ENCODE measurements around the gene HLA-DMA.

Gene HLA-DMA

DNA sequence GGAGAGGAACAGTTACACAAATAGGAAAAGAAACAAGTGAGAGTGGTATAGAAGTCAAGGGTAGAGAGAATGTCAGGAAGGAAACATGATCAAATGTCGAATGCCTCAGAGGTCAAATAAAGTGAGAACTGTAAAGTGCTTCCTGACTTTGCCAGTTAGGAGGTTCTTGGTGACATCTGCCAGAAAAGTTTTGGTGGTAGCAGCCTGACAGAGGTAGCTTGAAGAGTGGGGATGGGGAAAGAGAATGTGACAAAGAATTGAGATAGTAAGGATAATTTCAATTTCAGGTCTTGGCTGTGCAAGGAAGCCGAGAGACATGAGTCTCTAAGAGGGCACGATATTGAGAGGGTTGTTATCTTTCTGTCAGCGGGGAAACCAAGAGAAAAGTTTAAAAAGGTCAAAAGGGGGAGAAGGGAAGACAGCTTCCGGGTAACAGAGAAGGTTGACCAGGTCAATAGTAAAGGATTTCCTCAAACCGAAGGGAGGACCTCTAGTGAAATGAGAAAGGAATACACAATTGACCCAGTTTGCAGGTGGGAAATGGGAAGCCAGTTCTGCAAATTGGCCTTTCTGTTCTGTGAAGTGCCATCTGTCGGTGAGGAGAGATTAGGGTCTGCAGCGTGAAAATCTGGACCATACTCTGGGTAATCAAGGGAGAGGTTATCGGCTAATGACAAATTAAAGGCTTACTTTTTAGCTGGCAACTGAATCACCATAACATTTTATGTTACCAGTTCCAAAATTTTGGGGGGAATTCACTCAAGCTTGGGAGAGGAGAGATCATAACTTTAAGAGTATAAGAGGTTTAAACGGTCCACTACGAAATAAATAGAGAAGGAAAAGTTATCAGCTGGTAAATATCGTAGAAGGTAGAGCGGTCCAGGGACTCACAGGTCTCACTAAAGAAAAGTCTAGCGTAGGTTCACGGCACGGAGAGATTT is 14.5 kb upstream of the HLA-DMA start:
- DNase-seq (ENCODE audit: low read depth): peak; percentile 70
- H3K9me3 ChIP-seq (ENCODE audit: control insufficient read depth, low read length): no peaks in the 10 kb centered on the region
- H3K36me3 ChIP-seq (ENCODE audit: control insufficient read depth, insufficient read depth, low read length, severe bottlenecking): peaks cover 3% of the 10 kb centered on the region
- H3K4me1 ChIP-seq (ENCODE audit: control insufficient read depth, insufficient read depth, low read length): peaks cover 27% of the 10 kb centered on the region
- peak overlapping the region; percentile 88 for H3K4me3 ChIP-seq (ENCODE audit: low read length)
- H3K9ac ChIP-seq (ENCODE audit: low read length): peak overlapping the region; percentile 100
- no peaks in the 10 kb centered on the region for H3K27me3 ChIP-seq (replicated peaks; ENCODE audit: control insufficient read depth, insufficient read depth, low read length)

GRCh38 chr6:32964776-32965175 is 11.9 kb upstream of the HLA-DMA start:
- no peak for DNase-seq (ENCODE audit: low read depth)
- H3K9ac ChIP-seq (ENCODE audit: low read length): no peak overlapping the region
- H3K27me3 ChIP-seq (replicated peaks; ENCODE audit: control insufficient read depth, insufficient read depth, low read length): no peaks in the 10 kb centered on the region
- peaks cover 31% of the 10 kb centered on the region for H3K4me1 ChIP-seq (ENCODE audit: control insufficient read depth, insufficient read depth, low read length)
- no peak overlapping the region for H3K4me3 ChIP-seq (ENCODE audit: low read length)
- no peaks in the 10 kb centered on the region for H3K9me3 ChIP-seq (ENCODE audit: control insufficient read depth, low read length)
- H3K36me3 ChIP-seq (ENCODE audit: control insufficient read depth, insufficient read depth, low read length, severe bottlenecking): no peaks in the 10 kb centered on the region

GRCh38 chr6:32963866-32964265 is 11.0 kb upstream of the HLA-DMA start:
- no peak for DNase-seq (ENCODE audit: low read depth)
- Histone ChIP-seq H3K27me3 (replicated peaks; ENCODE audit: control insufficient read depth, insufficient read depth, low read length) (no peaks in the 10 kb centered on the region), H3K4me1 (ENCODE audit: control insufficient read depth, insufficient read depth, low read length) (peaks cover 31% of the 10 kb centered on the region), H3K9ac (ENCODE audit: low read length) (no peak overlapping the region), H3K36me3 (ENCODE audit: control insufficient read depth, insufficient read depth, low read length, severe bottlenecking) (no peaks in the 10 kb centered on the region), H3K4me3 (ENCODE audit: low read length) (no peak overlapping the region), H3K9me3 (ENCODE audit: control insufficient read depth, low read length) (no peaks in the 10 kb centered on the region)

DNA sequence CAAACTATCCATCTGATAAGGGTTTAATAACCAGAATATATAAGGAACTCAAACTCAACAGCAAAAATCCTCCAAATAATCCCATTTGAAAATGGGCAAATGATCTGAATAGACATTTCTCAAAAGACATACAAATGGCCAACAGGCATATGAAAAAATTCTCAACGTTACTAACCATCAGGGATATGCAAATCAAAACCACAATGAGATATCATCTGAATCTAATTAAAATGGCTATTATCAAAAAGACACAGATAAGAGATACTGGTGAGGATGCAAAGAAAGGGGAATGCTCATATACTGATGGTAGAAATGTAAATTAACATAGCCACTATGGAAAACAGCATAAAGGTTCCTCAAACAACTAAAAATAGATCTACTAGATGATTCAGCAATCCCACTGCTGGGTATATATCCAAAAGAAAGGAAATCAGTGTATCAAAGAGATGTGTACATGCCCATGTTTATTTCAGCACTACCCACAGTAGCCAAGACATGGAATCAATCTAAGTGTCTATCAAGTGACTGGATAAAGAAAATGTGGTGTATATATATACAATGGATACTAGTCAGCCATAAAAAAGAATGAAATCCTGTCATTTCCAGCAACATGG is 9.4 kb upstream of the HLA-DMA start:
- Histone ChIP-seq H3K27me3 (replicated peaks; ENCODE audit: control insufficient read depth, insufficient read depth, low read length) (no peaks in the 10 kb centered on the region), H3K9ac (ENCODE audit: low read length) (no peak overlapping the region), H3K4me1 (ENCODE audit: control insufficient read depth, insufficient read depth, low read length) (peaks cover 26% of the 10 kb centered on the region), H3K9me3 (ENCODE audit: control insufficient read depth, low read length) (no peaks in the 10 kb centered on the region), H3K36me3 (ENCODE audit: control insufficient read depth, insufficient read depth, low read length, severe bottlenecking) (no peaks in the 10 kb centered on the region), H3K4me3 (ENCODE audit: low read length) (no peak overlapping the region)
- DNase-seq (ENCODE audit: low read depth): no peak

GRCh38 chr6:32960563-32960962 is 7.7 kb upstream of the HLA-DMA start:
- Histone ChIP-seq H3K9me3 (ENCODE audit: control insufficient read depth, low read length) (no peaks in the 10 kb centered on the region), H3K36me3 (ENCODE audit: control insufficient read depth, insufficient read depth, low read length, severe bottlenecking) (no peaks in the 10 kb centered on the region), H3K4me3 (ENCODE audit: low read length) (no peak overlapping the region), H3K27me3 (replicated peaks; ENCODE audit: control insufficient read depth, insufficient read depth, low read length) (no peaks in the 10 kb centered on the region), H3K9ac (ENCODE audit: low read length) (no peak overlapping the region), H3K4me1 (ENCODE audit: control insufficient read depth, insufficient read depth, low read length) (peaks cover 25% of the 10 kb centered on the region)
- no peak for DNase-seq (ENCODE audit: low read depth)

DNA sequence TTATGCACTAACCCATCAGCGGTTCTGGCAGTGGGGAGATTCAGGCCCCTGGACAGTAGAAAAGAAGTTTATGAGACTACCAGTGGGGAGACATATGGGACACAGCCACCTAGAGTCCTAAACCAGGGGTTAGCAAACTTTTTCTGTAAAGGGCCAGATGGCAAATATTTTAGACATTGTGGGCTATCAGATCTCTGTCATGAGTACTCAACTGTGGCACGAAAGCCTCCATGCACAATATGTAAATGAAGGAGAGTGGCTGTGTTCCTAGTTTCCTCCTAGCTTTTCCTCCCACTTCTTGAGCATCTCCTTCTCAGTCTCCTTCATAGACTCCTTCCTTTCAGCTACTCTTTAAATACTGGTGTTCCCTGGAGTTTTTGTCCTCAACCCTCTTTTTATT is 3.3 kb upstream of the HLA-DMA start:
- Histone ChIP-seq H3K27me3 (replicated peaks; ENCODE audit: control insufficient read depth, insufficient read depth, low read length) (no peaks in the 10 kb centered on the region), H3K36me3 (ENCODE audit: control insufficient read depth, insufficient read depth, low read length, severe bottlenecking) (no peaks in the 10 kb centered on the region), H3K9ac (ENCODE audit: low read length) (no peak overlapping the region), H3K9me3 (ENCODE audit: control insufficient read depth, low read length) (no peaks in the 10 kb centered on the region), H3K4me1 (ENCODE audit: control insufficient read depth, insufficient read depth, low read length) (peaks cover 35% of the 10 kb centered on the region), H3K4me3 (ENCODE audit: low read length) (no peak overlapping the region)
- DNase-seq (ENCODE audit: low read depth): no peak

GRCh38 chr6:32954986-32955802 is 2.3 kb upstream of the HLA-DMA start:
- Histone ChIP-seq H3K9ac (ENCODE audit: low read length) (peak overlapping the region; percentile 11), H3K9me3 (ENCODE audit: control insufficient read depth, low read length) (no peaks in the 10 kb centered on the region), H3K27me3 (replicated peaks; ENCODE audit: control insufficient read depth, insufficient read depth, low read length) (no peaks in the 10 kb centered on the region), H3K36me3 (ENCODE audit: control insufficient read depth, insufficient read depth, low read length, severe bottlenecking) (no peaks in the 10 kb centered on the region), H3K4me1 (ENCODE audit: control insufficient read depth, insufficient read depth, low read length) (peaks cover 40% of the 10 kb centered on the region), H3K4me3 (ENCODE audit: low read length) (no peak overlapping the region)
- DNase-seq (ENCODE audit: low read depth): no peak

GRCh38 chr6:32954267-32954666 is 1.4 kb upstream of the HLA-DMA start:
- peaks cover 40% of the 10 kb centered on the region for H3K4me1 ChIP-seq (ENCODE audit: control insufficient read depth, insufficient read depth, low read length)
- peak overlapping the region; percentile 7 for H3K9ac ChIP-seq (ENCODE audit: low read length)
- H3K4me3 ChIP-seq (ENCODE audit: low read length): no peak overlapping the region
- H3K27me3 ChIP-seq (replicated peaks; ENCODE audit: control insufficient read depth, insufficient read depth, low read length): no peaks in the 10 kb centered on the region
- no peaks in the 10 kb centered on the region for H3K36me3 ChIP-seq (ENCODE audit: control insufficient read depth, insufficient read depth, low read length, severe bottlenecking)
- no peak for DNase-seq (ENCODE audit: low read depth)
- no peaks in the 10 kb centered on the region for H3K9me3 ChIP-seq (ENCODE audit: control insufficient read depth, low read length)

DNA sequence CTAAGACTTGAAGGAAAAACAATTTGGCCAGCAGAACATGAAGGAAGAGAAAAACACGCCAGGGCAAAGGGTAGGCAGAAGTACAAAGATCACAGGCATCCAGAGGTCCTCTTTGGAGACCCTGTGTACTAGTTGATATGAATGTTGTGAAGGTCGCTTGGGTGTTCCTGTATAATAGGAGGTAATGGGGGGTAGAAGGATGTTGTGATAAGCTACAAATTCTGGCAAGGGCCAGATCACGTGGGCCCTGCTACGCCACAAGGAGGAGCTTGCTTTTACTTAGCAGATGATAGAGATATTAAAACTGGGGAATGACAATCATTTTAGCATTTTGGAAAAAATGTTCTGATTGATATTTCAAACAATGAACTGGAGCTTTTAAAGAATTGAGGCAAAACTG is 878 bp upstream of the HLA-DMA start:
- H3K9ac ChIP-seq (ENCODE audit: low read length): peak overlapping the region; percentile 7
- no peak overlapping the region for H3K4me3 ChIP-seq (ENCODE audit: low read length)
- no peaks in the 10 kb centered on the region for H3K36me3 ChIP-seq (ENCODE audit: control insufficient read depth, insufficient read depth, low read length, severe bottlenecking)
- no peaks in the 10 kb centered on the region for H3K9me3 ChIP-seq (ENCODE audit: control insufficient read depth, low read length)
- H3K4me1 ChIP-seq (ENCODE audit: control insufficient read depth, insufficient read depth, low read length): peaks cover 40% of the 10 kb centered on the region
- no peak for DNase-seq (ENCODE audit: low read depth)
- H3K27me3 ChIP-seq (replicated peaks; ENCODE audit: control insufficient read depth, insufficient read depth, low read length): no peaks in the 10 kb centered on the region

- H3K9me3 ChIP-seq (ENCODE audit: control insufficient read depth, low read length): no peaks in the 10 kb centered on the region
- H3K27me3 ChIP-seq (replicated peaks; ENCODE audit: control insufficient read depth, insufficient read depth, low read length): no peaks in the 10 kb centered on the region
- no peak overlapping the region for H3K9ac ChIP-seq (ENCODE audit: low read length)
- DNase-seq (ENCODE audit: low read depth): no peak
- peaks cover 23% of the 10 kb centered on the region for H3K4me1 ChIP-seq (ENCODE audit: control insufficient read depth, insufficient read depth, low read length)
- H3K36me3 ChIP-seq (ENCODE audit: control insufficient read depth, insufficient read depth, low read length, severe bottlenecking): no peaks in the 10 kb centered on the region
- H3K4me3 ChIP-seq (ENCODE audit: low read length): no peak overlapping the region
Observed at GRCh38 chr6:32950449-32950848, 2.4 kb downstream of the HLA-DMA start.

- no peak for DNase-seq (ENCODE audit: low read depth)
- peaks cover 19% of the 10 kb centered on the region for H3K4me1 ChIP-seq (ENCODE audit: control insufficient read depth, insufficient read depth, low read length)
- no peak overlapping the region for H3K9ac ChIP-seq (ENCODE audit: low read length)
- no peaks in the 10 kb centered on the region for H3K9me3 ChIP-seq (ENCODE audit: control insufficient read depth, low read length)
- no peaks in the 10 kb centered on the region for H3K36me3 ChIP-seq (ENCODE audit: control insufficient read depth, insufficient read depth, low read length, severe bottlenecking)
- H3K27me3 ChIP-seq (replicated peaks; ENCODE audit: control insufficient read depth, insufficient read depth, low read length): no peaks in the 10 kb centered on the region
- no peak overlapping the region for H3K4me3 ChIP-seq (ENCODE audit: low read length)
Observed at GRCh38 chr6:32950010-32950409, 2.9 kb downstream of the HLA-DMA start.
